Embryonic facial prominence (tissue), 1 donor: ENCODE results near the gene ARMC2.
"Not testable (repeated sequence)": the region's sequence is repeated elsewhere in the genome, so short reads cannot be mapped to it uniquely, and the experiment has no call there.

Source experiments
- DNase-seq: peaks from one replicate; pipeline ENCODE4 v3.0.0-alpha.2; 2016; ENCODE audit errors: extremely low spot score

ARMC2 gene

GRCh38 chr6:108848116-108848868 lies at the start of gene ARMC2:
TSS of gene ARMC2 (plus strand) at chr6:108848422. CDS start at chr6:108854268, 5,846 bp downstream.
- DNase-seq = peak; percentile 64

GRCh38 chr6:108798670-108799353 lies 49.4 kb upstream of the ARMC2 start:
- no peak for DNase-seq

- no peak for DNase-seq
Measured at GRCh38 chr6:108799354-108799717, 48.9 kb upstream of the ARMC2 start.

GRCh38 chr6:108799791-108800190 lies 48.4 kb upstream of the ARMC2 start:
- no peak for DNase-seq

GRCh38 chr6:108800427-108800864 lies 47.8 kb upstream of the ARMC2 start:
- DNase-seq = no peak

GRCh38 chr6:108801366-108801765 lies 46.9 kb upstream of the ARMC2 start:
- DNase-seq = no peak

- DNase-seq = no peak
Measured at GRCh38 chr6:108803982-108804490, 44.2 kb upstream of the ARMC2 start.

- no peak for DNase-seq
Measured at GRCh38 chr6:108804956-108805355, 43.3 kb upstream of the ARMC2 start.

GRCh38 chr6:108805611-108806167 lies 42.5 kb upstream of the ARMC2 start:
- no peak for DNase-seq

GRCh38 chr6:108806171-108806570 lies 42.1 kb upstream of the ARMC2 start:
- no peak for DNase-seq

GRCh38 chr6:108806665-108807064 lies 41.6 kb upstream of the ARMC2 start:
- DNase-seq = no peak

- DNase-seq = no peak
Measured at GRCh38 chr6:108807928-108808327, 40.3 kb upstream of the ARMC2 start.

GRCh38 chr6:108809211-108809610 lies 39.0 kb upstream of the ARMC2 start:
- DNase-seq = no peak

- no peak for DNase-seq
Measured at GRCh38 chr6:108810057-108810643, 38.1 kb upstream of the ARMC2 start.

GRCh38 chr6:108811490-108811889 lies 36.7 kb upstream of the ARMC2 start:
- no peak for DNase-seq

GRCh38 chr6:108813218-108813617 lies 35.0 kb upstream of the ARMC2 start:
- DNase-seq = not testable (repeated sequence)

- DNase-seq = not testable (repeated sequence)
Measured at GRCh38 chr6:108817276-108817675, 30.9 kb upstream of the ARMC2 start.

- DNase-seq = no peak
Measured at GRCh38 chr6:108820006-108820405, 28.2 kb upstream of the ARMC2 start.

GRCh38 chr6:108822401-108822800 lies 25.8 kb upstream of the ARMC2 start:
- no peak for DNase-seq

GRCh38 chr6:108825326-108825725 lies 22.9 kb upstream of the ARMC2 start:
- no peak for DNase-seq

GRCh38 chr6:108831104-108831503 lies 17.1 kb upstream of the ARMC2 start:
- no peak for DNase-seq

GRCh38 chr6:108832738-108833137 lies 15.5 kb upstream of the ARMC2 start:
- DNase-seq = no peak
